ENCODE measurements around the gene SIGLEC12.
"Not testable (repeated sequence)": the region's sequence is repeated elsewhere in the genome, so short reads cannot be mapped to it uniquely, and the experiment has no call there.

The SIGLEC12 gene

DNA sequence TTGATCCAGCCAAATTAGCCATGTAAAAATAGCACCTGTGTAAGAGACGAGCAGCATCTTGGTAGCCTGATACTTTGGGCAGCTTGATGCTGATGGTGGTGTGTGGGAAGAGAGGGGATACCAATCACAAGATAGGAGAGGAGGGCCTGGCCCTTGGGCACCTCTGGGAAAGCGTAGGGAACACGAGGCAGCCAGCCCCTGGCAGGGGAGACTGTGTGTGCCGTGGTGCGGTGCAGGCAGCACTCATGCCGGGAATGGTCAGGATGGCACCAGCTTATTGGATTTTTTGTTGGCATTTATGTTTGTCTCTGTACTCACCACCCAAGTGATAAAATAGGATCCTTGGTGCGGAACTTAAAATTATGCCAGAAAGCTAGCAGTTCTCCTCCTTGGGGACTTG, 53.6 kb downstream of the SIGLEC12 start:
- TF ChIP-seq, protein P1, sequence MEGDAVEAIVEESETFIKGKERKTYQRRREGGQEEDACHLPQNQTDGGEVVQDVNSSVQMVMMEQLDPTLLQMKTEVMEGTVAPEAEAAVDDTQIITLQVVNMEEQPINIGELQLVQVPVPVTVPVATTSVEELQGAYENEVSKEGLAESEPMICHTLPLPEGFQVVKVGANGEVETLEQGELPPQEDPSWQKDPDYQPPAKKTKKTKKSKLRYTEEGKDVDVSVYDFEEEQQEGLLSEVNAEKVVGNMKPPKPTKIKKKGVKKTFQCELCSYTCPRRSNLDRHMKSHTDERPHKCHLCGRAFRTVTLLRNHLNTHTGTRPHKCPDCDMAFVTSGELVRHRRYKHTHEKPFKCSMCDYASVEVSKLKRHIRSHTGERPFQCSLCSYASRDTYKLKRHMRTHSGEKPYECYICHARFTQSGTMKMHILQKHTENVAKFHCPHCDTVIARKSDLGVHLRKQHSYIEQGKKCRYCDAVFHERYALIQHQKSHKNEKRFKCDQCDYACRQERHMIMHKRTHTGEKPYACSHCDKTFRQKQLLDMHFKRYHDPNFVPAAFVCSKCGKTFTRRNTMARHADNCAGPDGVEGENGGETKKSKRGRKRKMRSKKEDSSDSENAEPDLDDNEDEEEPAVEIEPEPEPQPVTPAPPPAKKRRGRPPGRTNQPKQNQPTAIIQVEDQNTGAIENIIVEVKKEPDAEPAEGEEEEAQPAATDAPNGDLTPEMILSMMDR (conservative IDR thresholded peaks at IDR 0.05; ENCODE audit: low read depth, low read length): no peak
- DNase-seq (ENCODE audit: low read depth): no peak
- H3K4me3 ChIP-seq (ENCODE audit: low read length): no peak overlapping the region

DNA sequence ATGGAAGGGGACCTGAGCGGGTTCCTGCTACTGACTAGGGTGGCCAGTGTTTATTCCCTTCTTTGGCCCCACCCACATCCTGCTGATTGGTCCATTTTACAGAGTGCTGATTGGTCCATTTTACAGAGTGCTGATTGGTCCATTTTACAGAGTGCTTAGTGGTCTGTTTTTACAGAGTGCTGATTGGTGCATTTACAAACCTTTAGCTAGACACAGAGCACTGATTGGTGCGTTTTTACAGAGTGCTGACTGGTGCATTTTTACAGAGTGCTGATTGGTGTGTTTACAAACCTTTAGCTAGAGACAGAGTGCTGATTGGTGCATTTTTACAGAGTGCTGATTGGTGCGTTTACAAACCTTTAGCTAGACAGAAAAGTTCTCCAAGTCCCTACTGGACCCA, 54.1 kb downstream of the SIGLEC12 start:
- H3K4me3 ChIP-seq (ENCODE audit: low read length); DNase-seq (ENCODE audit: low read depth): not testable (repeated sequence)

DNA sequence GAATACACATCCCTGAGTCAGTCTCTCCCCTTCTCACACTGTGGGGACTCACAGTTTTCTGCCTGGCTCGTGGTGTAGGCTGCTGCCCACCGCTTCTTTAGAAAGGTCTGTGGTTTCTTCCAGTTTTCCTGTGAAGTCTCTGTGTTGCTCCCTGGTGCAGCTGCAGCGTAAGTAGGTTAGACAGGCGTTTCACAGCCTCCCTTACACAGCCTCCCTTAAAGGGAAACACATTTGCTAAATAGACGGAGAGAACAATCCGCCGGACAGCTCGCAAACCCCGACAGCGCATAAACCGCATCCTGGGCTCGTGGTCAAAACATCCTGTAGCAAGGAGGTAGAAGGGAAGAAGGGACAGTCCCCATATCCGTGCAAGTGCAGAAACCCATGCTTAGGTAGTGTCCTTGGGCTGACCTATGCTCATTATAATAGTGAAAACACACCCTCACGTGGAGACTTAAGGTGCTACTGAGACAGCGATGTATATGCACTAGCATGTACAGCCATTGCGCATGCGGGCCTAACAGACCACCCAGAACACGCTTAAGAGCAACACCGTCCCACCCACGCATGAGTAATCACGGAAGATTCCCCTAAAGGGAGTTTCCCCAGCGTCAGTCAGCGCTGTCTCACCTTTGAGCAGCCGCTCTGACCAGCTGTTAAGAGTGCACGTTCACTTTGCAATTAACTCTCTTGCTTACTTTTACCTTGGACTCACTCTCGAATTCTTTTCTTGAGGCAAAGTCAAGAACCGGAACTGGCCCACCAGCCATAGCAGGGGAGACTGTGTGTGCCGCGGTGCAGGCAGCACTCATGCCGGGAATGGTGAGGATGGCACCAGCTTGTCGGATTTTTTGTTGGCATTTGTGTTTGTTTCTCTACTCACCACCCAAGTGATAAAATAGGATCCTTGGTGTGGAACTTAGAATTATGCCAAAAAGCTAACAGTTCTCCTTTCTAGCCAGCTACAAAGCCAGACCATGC, 59.9 kb downstream of the SIGLEC12 start:
- H3K4me3 ChIP-seq (ENCODE audit: low read length): no peak overlapping the region
- no peak for DNase-seq (ENCODE audit: low read depth)
- TF ChIP-seq, protein P1 (conservative IDR thresholded peaks at IDR 0.05; ENCODE audit: low read depth, low read length): no peak
